GM19372 (cell line): Measurements from ENCODE around the gene FLNC.

Experiments used
- ATAC-seq: cut with Tn5 transposase; IDR thresholded peaks from one replicate; pipeline ENCODE4 v1.9.1; 2021; ENCODE audit warnings: mild to moderate bottlenecking, low read depth, moderate library complexity; ENCODE audit not compliant: unreplicated experiment

The FLNC gene

GRCh38 chr7:128842674-128843641 lies 12.8 kb downstream of the FLNC start:
- ATAC-seq, result no peak

DNA sequence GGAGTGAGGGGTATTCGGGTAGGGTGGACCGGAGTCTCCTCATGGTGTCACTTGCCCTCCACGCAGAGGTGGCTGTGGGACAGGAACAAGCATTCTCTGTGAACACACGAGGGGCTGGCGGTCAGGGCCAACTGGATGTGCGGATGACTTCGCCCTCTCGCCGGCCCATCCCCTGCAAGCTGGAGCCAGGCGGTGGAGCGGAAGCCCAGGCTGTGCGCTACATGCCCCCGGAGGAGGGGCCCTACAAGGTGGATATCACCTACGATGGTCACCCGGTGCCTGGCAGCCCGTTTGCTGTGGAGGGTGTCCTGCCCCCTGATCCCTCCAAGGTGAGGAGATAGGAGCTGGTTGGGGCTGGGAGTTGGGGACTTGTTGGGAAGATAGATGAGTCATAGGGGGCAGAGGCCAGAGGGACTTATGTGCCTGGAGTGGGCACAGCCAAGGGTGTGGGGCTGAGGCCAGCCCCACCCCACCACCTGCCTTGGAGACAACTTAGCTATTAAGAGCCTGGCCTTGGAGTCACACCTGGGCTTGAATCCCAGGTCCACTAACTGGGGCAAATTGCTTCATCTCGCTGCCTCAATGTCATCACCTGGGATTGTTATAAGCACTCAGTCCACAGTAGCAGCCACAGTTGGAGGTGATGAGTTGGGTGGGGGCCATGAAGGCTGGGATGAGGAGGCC lies 13.9 kb downstream of the FLNC start:
- ATAC-seq, result no peak

GRCh38 chr7:128844777-128845311 lies 14.6 kb downstream of the FLNC start:
- ATAC-seq, result no peak

- ATAC-seq, result no peak
These were observed 15.3 kb downstream of the FLNC start for GRCh38 chr7:128845475-128845874.

GRCh38 chr7:128845987-128846386 lies 15.8 kb downstream of the FLNC start:
- no peak for ATAC-seq

GRCh38 chr7:128846781-128847444 lies 16.7 kb downstream of the FLNC start:
- ATAC-seq, result no peak

DNA sequence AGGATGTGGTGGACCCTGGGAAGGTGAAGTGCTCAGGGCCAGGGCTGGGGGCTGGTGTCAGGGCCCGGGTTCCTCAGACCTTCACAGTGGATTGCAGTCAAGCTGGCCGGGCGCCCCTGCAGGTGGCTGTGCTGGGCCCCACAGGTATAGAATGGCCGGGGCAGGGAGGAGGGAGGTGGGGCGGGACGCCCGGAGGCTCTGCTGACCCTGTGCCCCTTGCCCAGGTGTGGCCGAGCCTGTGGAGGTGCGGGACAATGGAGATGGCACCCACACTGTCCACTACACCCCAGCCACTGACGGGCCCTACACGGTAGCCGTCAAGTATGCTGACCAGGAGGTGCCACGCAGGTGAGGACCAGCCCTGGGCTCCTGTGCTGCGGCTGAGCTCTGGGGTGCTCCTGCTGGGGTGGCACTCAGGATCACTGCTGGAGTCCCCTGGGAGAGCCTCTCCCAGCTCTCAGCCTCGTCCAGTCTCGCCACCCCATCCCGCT lies 17.6 kb downstream of the FLNC start:
- ATAC-seq, result no peak

GRCh38 chr7:128848289-128849155 lies 18.3 kb downstream of the FLNC start:
- no peak for ATAC-seq

GRCh38 chr7:128849156-128849515 lies 18.9 kb downstream of the FLNC start:
- ATAC-seq, result no peak

DNA sequence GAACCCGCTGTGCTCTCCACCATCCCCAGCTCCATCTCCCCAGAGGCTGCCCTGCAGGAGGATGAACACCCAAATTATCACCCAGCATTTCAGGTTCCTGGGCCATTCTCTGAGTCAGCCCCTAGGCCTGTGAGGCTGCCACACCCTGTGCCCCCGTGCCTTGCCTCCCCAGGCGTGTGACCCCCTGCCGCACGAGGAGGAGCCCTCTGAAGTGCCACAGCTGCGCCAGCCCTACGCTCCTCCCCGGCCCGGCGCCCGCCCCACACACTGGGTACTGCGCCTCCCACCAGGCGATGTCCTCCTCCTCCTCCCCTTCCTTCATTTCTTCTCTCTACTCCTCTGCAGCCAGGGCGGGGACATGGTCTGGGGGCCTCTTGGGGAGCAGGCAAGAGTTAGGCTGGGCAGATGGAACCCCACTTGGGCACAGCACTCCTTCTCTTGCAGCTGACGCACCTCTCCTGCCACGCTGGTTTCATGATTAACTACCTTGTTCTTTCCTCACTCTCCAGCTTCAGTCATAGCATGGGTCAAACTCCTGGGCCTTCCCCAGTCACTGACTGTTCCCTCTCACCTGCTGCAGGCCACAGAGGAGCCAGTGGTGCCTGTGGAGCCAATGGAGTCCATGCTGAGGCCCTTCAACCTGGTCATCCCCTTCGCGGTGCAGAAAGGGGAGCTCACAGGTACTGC lies 19.7 kb downstream of the FLNC start:
- ATAC-seq, result no peak

DNA sequence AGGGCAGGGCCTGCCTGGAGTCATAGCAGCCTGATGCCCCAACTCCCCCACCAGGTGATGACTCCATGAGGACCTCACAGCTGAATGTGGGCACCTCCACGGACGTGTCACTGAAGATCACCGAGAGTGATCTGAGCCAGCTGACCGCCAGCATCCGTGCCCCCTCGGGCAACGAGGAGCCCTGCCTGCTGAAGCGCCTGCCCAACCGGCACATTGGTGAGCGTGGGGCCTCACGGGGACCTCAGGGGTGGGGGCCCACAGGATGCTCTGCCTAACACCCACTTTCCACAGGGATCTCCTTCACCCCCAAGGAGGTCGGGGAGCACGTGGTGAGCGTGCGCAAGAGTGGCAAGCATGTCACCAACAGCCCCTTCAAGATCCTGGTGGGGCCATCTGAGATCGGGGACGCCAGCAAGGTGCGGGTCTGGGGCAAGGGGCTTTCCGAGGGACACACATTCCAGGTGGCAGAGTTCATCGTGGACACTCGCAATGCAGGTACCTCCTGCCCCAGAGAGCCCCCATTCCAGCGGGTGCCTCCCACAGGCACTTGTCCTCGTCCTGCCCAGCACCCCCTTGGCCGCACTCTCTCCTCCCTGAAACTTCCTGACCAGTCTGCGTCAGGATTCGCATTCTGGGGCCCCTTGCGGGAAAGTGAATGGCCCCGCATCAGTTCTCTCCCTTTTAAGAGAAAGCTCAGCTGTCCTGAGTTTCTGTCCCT lies 22.5 kb downstream of the FLNC start:
- no peak for ATAC-seq

DNA sequence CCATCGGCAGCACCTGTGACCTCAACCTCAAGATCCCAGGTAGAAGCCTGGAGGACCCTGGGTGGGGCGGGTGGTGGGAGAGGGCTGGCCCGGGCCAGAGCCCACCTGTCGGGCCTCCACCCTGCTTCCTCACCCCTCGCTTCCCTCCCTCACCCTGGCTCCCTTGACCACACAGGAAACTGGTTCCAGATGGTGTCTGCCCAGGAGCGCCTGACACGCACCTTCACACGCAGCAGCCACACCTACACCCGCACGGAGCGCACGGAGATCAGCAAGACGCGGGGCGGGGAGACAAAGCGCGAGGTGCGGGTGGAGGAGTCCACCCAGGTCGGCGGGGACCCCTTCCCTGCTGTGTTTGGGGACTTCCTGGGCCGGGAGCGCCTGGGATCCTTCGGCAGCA lies 23.6 kb downstream of the FLNC start:
- no peak for ATAC-seq

- ATAC-seq, result no peak
These were observed 24.2 kb downstream of the FLNC start for GRCh38 chr7:128854396-128854795.

GRCh38 chr7:128855559-128855958 lies 25.4 kb downstream of the FLNC start:
- ATAC-seq, result no peak

GRCh38 chr7:128856001-128856718 lies 26.0 kb downstream of the FLNC start:
- no peak for ATAC-seq

DNA sequence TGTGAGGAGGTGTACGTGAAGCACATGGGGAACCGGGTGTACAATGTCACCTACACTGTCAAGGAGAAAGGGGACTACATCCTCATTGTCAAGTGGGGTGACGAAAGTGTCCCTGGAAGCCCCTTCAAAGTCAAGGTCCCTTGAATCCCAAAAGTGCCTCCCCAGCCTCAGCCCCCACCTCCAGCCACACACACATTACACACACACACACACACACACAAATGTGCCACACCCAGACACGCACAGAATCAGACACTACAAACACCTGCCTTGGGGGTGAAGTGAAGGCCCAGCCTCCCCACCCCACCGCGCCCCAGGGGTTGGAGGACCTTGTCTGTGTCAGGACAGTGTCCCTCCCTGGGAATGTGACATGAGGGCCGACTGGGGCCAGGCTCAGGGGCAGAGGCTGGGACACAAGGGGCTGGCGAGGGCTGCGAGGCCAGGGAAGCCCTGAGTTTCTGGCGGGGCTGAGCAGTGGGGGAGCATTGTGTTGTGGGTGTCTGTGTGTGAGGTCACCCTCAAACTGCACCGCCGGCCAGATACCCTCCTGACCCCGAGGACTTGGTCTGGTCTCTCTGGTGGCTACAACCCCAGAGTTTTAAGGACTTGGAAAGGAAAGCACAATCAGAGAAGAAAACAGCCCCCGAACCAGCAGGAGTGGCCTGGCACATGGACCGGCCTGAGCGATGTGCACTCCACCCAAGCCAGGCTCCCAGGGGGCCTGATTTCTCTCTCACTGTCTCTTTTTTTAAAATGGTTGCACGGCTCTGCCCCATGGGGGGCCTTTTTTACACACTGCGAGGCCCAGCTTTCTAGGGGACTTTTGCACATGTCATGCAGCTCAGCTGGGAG lies 28.4 kb downstream of the FLNC start:
- no peak for ATAC-seq
